HK-2 (cell line): ENCODE results near the gene DOK3.

Experiments
- DNase-seq: peaks from one replicate; pipeline ENCODE4 v3.0.0-alpha.2; 2018; ENCODE audit not compliant: unreplicated experiment

DOK3 gene

GRCh38 chr5:177468685-177469628, 40.7 kb downstream of the DOK3 start:
- DNase-seq = no peak

- DNase-seq = no peak
Measured at GRCh38 chr5:177468329-177468684, 41.3 kb downstream of the DOK3 start.

DNA sequence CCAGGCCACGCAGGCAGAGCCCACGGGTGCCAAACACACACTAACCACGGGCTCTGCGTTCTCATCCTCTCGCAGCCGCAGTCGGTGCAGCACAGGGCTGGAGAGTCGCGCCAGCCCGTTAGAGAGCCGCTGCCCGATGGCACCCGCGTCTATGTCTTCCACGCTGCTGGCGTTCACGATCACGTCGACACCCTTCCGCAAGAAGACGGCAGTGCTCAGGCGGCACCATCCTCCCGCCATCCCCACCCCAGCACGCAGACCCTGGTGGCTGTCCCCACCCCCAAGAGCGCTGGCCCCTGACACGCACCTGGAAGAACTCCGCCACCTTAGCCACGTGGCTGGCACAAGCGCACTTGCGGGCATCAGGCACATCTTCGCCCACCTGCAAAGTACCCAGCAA, 42.2 kb downstream of the DOK3 start:
- no peak for DNase-seq

DNA sequence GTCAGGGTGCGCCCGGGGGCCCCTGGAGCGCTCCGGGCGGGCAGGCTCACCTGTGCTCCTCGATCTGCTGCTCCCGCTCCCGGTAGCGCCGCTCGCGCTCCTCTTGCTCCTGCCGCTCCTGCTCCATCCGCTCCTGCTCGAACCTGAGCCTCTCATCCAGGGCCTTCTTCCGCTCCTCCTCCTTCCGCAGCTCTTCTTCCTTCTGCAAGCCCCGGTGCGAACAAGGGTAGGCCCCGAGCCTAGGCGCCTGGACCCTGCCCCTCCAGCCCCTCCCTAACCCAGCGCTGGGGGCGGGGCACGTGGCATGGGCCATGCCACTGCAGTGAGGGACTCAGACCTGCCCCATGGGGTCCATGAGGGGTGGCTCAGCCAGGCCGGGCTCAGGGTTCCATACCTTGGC, 42.8 kb downstream of the DOK3 start:
- no peak for DNase-seq

- DNase-seq = no peak
Measured at GRCh38 chr5:177465044-177465443, 44.6 kb downstream of the DOK3 start.

DNA sequence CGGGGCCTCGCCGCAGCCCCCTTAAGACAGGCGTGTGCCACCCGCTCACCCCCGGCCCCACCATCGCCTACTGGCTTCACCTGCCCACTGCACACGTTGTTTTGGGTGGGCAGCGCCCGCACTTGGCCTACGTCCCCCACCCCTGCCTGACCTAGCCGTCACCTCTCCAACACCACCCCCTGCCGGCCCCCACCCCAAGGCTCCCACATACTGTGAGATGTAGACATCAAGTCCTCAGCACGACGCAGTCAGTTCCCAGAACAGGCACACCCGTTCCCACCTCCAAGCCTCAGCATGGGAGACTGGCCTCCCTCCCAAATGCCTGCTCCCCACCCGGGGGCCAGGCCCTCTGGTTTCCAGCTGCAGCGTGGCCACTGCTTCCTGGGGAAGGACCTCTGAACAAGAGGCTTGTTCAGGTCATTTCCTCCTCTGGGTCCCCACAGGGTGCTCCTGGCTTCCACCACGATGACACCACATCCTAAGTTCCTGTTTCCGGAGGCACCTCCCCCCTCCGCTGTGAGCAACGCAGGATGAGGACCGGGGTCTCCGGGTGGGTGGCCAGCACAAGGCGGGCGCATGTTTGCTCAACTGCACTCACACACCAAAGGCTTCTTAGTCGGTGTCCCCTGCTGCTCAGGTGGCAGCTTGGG, 47.5 kb downstream of the DOK3 start:
- no peak for DNase-seq

DNA sequence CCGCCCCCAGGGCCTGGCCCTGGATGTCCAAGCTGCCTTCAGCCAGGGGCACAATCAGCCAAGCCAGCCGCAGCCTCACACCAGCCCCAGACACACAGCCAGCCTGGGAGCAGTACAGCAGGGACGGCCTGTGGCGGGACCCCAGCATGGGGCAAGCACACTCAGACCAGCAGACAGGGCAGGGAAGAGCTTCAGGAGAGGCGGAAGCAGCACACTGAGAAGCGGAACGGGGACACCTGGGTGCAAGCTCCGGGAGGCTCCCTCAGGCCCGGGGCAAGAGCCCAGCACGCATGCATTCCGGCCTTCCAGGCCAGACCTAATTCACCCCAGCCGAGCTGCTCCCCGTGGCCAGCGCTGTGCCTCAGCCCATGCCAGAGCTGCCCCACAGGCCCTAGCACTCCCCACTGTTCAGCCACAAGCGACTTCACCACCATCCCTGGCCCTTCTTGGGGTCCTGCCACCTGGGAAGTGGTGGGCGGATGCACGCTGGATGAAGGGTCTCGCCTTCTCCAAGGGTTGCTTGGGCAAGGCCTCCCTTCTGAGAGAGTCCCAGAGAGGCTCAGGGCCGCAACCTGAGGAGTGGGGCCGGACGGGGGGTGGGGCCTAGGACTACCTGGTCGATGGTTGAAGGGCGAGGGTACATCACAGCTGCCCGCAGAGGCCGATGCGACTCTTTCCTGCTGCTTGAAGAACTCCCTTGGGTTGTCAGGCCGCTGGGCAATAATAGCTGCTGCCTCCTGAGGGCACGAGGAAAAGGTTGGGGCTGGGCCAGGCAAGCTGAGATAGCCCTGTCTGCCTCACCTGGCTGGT, 49.6 kb downstream of the DOK3 start:
- no peak for DNase-seq

GRCh38 chr5:177459357-177459756, 50.3 kb downstream of the DOK3 start:
- no peak for DNase-seq

DNA sequence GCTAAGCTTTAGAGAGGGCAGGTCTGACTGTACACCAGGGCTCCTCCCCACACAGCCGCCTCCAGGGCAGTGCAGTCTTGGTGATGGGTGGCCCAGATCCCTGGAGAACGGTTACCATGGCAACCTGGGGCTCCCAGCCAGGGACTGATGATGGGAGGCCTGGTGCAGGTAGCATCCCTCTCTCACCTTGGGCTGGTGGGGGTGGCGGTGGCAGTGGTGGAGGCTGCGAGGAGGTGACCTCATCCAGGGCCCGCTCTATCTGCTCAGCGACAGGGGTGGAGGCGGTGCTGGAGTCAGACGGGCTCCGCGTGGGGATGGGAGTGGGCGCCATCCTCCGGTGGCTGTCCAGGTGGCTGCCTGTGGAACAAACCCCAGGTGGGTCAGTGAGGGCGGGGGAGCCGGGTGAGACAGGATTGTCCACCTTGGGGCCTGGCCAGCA, 50.7 kb downstream of the DOK3 start:
- peak; percentile 31 for DNase-seq

DNA sequence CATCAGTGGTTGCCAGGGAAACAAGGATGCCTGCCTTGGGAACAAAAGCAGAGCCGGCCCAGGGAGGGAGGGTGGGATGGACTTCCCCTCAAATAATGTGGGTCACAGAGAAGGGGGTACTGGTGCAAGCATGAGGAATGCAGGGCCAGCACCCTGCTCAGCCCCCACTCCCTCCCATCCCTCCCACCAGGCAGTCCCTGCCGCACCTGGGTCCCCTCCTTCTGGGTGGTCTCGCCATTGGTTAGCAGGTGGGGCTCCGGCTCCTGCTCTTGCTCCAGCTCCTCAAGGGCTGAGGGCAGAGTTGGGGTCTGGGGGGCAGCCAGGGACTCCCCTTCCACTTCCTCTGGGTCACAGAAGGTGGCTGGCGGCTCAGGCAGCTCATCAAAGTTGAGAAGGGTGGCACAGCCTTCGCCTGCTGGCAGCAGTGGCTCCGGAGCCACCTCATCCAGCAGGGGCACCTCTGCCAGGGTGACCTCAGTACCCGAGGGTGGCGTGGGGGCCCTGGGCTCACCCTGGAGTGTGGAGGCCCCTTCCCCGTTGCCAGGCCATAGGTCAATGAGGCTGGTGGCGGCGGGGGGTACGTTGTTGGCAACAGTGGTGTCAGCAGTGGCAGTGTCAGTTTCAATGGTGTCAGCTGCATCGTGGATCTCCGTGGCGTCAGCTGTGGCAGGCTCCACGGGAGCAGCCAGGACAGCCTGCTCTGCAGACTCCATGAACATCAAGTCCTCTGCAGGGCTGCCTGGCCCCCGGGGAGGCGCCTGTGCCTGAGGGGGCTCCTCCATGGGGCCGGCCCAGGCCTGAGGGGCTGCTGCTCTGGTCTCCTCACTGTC, 51.6 kb downstream of the DOK3 start:
- no peak for DNase-seq

DNA sequence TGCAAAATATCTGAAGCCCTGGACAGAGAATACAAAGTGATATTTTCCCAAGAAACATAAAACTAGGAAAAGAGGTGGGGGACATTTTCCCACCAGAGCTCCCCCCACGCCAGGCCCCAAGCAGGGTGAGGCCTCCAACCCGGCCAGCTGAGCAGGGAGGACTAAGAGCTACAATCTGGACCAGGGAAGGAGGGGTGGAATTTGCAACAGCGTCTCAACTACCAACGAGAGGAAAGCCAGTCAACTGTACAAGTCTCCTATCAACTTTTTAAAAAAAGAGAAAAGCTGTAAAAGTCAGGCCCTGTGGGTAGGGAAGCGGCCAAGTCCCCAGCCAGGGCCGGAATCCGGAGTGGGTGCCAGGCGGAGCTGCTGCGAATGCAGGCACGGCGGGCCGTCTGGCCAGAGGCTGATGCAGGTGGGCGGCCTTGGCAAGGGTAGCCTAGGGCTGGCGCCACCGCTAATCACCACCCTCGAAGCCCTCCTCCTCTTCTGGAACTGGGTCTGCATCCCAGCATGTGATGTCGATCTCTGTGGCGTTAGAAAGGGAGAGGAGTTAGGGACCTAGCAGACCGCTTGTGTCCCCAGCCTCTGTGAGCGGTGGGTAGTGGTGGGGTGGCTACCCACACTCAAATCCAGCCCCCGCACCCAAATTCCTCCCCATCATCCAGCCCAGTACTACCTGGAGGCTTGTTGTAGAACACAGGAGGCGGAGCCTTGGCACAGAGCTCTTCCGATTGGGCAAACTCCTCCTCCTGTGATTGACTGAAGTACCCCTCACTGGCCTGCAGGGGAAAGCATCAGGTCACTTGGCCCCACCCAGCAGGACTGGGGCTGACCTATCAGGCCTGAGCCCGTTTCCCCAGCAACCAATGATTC, 52.4 kb downstream of the DOK3 start:
- DNase-seq = peak; percentile 80

- no peak for DNase-seq
Measured at GRCh38 chr5:177456591-177456964, 53.0 kb downstream of the DOK3 start.

DNA sequence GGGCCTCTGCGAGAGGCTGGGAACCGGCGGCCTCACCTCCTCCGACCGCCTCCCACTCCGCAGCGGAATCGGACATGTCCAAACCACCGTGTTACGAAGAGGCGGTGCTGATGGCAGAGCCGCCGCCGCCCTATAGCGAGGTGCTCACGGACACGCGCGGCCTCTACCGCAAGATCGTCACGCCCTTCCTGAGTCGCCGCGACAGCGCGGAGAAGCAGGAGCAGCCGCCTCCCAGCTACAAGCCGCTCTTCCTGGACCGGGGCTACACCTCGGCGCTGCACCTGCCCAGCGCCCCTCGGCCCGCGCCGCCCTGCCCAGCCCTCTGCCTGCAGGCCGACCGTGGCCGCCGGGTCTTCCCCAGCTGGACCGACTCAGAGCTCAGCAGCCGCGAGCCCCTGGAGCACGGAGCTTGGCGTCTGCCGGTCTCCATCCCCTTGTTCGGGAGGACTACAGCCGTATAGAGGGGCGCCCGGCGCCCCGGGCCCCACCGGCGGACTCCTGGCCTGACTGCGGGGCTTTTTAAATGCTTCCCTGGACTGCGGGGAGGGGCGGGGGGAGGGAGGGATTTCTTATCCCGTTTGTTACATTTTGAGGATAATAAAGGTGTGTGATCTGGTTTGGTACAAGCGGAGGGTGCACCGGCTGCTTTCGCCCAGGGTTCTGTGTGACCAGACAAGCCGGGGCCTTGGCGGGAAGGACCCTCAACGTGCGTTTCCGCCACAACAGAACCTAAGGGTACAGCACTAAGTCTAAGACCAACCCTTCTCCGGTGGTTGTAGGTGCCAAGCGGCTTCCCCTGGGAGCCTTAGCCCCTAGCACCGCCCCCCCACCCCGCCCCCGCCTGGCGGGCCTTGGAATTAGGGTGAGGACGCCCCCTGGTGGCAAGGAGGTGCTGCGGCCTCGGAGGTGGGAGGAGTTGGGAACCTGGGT, 53.7 kb downstream of the DOK3 start:
- DNase-seq = peak; percentile 92

DNA sequence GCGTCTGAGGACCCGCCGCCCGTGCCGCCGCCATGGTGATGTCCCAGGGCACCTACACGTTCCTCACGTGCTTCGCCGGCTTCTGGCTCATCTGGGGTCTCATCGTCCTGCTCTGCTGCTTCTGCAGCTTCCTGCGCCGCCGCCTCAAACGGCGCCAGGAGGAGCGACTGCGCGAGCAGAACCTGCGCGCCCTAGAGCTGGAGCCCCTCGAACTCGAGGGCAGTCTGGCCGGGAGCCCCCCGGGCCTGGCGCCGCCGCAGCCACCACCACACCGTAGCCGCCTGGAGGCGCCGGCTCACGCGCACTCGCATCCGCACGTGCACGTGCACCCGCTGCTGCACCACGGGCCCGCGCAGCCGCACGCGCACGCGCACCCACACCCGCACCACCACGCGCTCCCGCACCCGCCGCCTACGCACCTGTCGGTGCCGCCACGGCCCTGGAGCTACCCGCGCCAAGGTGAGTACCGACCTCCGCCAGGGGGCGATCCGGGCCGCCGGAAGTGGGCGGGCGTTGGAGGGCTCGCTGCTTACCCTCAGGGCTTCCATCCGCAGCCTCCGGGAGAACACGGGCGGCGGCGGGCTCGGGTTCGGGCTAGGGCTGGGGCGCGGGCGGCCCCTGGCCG, 54.5 kb downstream of the DOK3 start:
- peak; percentile 86 for DNase-seq

- DNase-seq = peak; percentile 90
Measured at GRCh38 chr5:177454397-177455035, 55.1 kb downstream of the DOK3 start.

GRCh38 chr5:177453852-177454396, 55.7 kb downstream of the DOK3 start:
- no peak for DNase-seq

- DNase-seq = no peak
Measured at GRCh38 chr5:177452688-177453638, 56.7 kb downstream of the DOK3 start.
